Measurements from ENCODE around the gene CCL20. TPM values are rescaled to one million over a fixed set of nuclear protein-coding genes. Genes with fewer than 3 reads are reported as not detected.
A peak's percentile ranks its signal among the peaks of the same experiment; 100 is the strongest.

CCL20 gene
- polyA plus RNA-seq, 4 donors: 0.23 to 0.61 (median 0.42) TPM

DNA sequence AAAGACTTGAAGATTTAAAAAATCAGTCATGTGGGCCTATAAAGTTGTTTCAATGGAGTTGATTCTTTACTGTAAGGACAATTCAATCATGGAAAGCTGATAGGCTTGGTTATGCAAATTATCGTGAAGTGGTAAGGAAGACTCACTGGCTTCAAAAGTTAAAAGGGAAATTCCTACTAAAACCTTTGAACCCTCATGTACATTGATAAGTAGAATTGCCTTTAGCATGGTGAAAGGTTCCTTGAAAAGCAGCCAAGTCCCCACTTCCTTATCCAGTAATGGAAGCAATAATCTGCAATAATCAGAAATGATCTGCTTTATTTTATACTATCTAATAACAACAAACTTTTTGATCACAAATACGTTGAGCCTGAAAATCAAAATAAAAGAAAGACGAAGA is 14.4 kb upstream of the CCL20 start:
- no peak for DNase-seq (ENCODE audit: low read depth in 4 of 4, low spot score in 2 of 4)

- DNase-seq (ENCODE audit: low read depth in 4 of 4, low spot score in 2 of 4): no peak
These were observed 10.8 kb upstream of the CCL20 start for GRCh38 chr2:227802882-227803281.

DNA sequence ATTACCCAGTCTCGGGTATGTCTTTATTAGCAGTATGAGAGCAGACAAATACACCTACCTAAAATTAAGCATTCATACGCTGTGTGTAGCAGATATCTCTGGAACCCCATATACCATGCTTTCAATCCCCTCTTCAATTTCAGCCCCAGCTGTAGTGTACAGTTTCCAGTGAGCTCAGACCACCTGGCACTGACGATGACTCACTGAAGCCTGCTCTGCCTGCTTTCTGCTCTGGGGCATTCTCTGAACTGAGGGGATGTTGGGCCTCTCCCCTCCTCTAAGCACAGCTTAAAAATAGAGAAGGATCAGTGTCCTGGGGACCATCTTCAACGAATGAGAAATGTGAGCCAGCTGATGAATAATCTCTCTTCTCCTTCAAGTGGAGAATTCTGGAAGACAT is 8.7 kb upstream of the CCL20 start:
- no peak for DNase-seq (ENCODE audit: low read depth in 4 of 4, low spot score in 2 of 4)

DNA sequence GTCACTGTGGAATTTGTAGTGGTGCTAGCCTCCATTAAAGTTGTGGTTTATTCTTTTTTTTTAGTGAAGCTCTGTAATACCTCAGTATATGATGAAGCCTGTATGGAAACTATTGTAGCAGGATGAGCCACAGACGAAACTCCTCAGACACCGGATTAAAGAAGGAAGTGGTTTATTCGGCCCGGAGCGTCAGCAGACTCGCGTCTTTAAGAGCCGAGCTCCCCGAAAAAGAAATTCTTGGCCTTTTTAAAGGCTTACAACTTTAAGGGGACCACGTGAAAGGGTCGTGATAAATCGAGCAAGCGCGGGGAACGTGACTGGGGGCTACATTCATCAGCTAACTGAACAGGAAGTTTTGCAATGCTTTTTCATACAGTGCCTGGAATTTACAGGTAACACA is 8.1 kb upstream of the CCL20 start:
- no peak for DNase-seq (ENCODE audit: low read depth in 4 of 4, low spot score in 2 of 4)

GRCh38 chr2:227808936-227809335 is 4.7 kb upstream of the CCL20 start:
- no peak for DNase-seq (ENCODE audit: low read depth in 4 of 4, low spot score in 2 of 4)

- no peak for DNase-seq (ENCODE audit: low read depth in 4 of 4, low spot score in 2 of 4)
These were observed 1.6 kb upstream of the CCL20 start for GRCh38 chr2:227812001-227812400.

- DNase-seq (ENCODE audit: low read depth in 4 of 4, low spot score in 2 of 4): no peak
These were observed 447 bp upstream of the CCL20 start for GRCh38 chr2:227813229-227813561.

- DNase-seq (ENCODE audit: low read depth in 4 of 4, low spot score in 2 of 4): no peak
These were observed 1.4 kb downstream of the CCL20 start for GRCh38 chr2:227815066-227815465.

DNA sequence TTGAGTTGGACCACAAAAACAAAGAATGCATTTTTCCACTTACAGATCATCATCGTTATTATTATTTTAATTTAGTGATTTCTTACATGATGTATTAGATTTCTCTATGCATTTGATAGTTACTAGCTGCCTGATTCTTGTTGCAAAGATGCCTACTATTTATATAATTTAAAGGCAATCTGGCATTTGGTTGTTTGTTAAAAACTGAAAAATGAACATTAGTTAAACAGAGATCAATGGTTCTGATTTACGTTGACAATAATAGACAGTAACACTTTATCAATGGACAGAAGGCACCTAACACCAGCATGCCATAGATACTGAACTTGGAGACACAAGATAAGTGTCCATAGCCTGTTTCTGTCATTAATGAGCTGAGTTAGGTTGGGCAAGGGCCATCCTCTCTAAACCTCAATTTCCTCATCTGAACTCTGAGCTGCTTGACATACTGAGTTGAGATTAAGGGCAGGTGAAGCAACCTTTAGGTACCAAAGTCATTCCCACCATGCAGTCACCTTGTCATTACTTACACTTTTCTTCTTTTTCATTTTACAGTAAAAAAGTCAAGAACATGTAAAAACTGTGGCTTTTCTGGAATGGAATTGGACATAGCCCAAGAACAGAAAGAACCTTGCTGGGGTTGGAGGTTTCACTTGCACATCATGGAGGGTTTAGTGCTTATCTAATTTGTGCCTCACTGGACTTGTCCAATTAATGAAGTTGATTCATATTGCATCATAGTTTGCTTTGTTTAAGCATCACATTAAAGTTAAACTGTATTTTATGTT is 3.1 kb downstream of the CCL20 start:
- DNase-seq (ENCODE audit: low read depth in 4 of 4, low spot score in 2 of 4): no peak

GRCh38 chr2:227817336-227817735 is 3.7 kb downstream of the CCL20 start:
- DNase-seq (ENCODE audit: low read depth in 4 of 4, low spot score in 2 of 4): no peak

- DNase-seq (ENCODE audit: low read depth in 4 of 4, low spot score in 2 of 4): no peak
These were observed 4.4 kb downstream of the CCL20 start for GRCh38 chr2:227817850-227818674.

- no peak for DNase-seq (ENCODE audit: low read depth in 4 of 4, low spot score in 2 of 4)
These were observed 5.2 kb downstream of the CCL20 start for GRCh38 chr2:227818675-227819397.

DNA sequence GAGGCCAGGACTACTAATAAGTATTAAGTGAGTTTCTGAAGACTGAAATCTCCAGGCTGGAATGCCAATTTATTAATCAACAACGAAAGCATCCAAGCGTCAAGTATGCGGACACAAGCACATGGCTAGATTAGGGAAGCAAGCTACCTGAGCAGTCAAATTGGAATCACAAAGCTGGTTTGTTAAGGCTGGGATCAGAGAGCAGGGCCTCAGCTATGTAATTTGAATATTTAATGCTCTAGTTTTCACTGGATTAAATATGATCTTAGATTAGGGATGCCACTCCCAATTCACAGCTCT is 5.7 kb downstream of the CCL20 start:
- peak in 1 of 4 donors; percentile 9 for DNase-seq (ENCODE audit: low read depth in 4 of 4, low spot score in 2 of 4)

GRCh38 chr2:227821043-227821942 is 7.7 kb downstream of the CCL20 start:
- DNase-seq (ENCODE audit: low read depth in 4 of 4, low spot score in 2 of 4): no peak

- no peak for DNase-seq (ENCODE audit: low read depth in 4 of 4, low spot score in 2 of 4)
These were observed 8.9 kb downstream of the CCL20 start for GRCh38 chr2:227822416-227823003.

DNA sequence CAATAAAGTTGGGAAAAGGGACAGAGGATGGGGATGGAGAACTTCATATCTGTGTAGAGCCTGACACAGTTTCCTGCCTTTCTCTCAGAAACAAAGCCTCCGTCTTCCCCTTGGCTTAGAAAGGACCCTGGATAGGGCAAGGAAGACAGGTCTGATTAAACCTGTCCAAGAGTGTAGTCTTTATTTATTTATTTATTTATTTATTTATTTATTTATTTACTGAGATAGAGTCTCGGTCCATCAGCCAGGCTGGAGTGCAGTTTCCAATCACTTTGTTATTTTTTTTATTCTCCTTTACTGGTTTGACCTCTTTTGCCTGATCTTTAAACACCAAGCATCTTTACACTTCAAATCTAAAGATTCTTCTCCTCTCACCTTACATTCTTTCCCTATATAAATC is 10.3 kb downstream of the CCL20 start:
- no peak for DNase-seq (ENCODE audit: low read depth in 4 of 4, low spot score in 2 of 4)

DNA sequence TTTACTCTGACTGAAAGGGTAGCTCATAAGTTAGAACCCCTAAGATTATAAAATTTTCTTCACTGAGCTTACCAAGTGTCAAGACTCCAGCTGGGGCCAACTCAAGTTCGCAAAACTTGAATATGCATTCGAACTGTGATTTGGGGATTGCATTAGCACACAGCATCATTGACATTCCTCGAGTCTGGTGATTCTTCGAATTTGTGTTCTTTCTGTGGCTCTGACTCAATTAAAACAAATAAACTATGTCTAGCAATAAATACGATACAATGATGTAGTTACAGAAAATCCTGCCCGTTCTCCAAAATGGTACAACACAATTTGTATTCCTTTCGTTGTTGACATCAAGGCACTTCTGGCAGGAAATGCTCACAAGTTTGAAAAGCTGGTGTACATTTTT is 11.1 kb downstream of the CCL20 start:
- DNase-seq (ENCODE audit: low read depth in 4 of 4, low spot score in 2 of 4): no peak

GRCh38 chr2:227826019-227826521 is 12.4 kb downstream of the CCL20 start:
- no peak for DNase-seq (ENCODE audit: low read depth in 4 of 4, low spot score in 2 of 4)

- no peak for DNase-seq (ENCODE audit: low read depth in 4 of 4, low spot score in 2 of 4)
These were observed 12.9 kb downstream of the CCL20 start for GRCh38 chr2:227826563-227826962.

GRCh38 chr2:227827143-227827542 is 13.5 kb downstream of the CCL20 start:
- no peak for DNase-seq (ENCODE audit: low read depth in 4 of 4, low spot score in 2 of 4)

Data from left renal cortex interstitium (tissue), 4 donors.